HCT116 (cell line): ENCODE results near the gene ALDH9A1. TPM values are rescaled to one million over a fixed set of nuclear protein-coding genes. Genes with fewer than 3 reads are reported as not detected.

ENCODE experiments used
- ATAC-seq: fragments of 200-7000 bp; cut with Tn5 transposase; 2 replicates; pipeline ENCODE4 v1.9.1; 2020; ENCODE audit warnings: mild to moderate bottlenecking, moderate library complexity
- BruUV-seq: library from RNA; stranded (reverse); fragments of 400-500 nt; replicated peaks from 2 replicates; lab custom pipeline; 2021; lab: Mats Ljungman, UMichigan
- CTCF ChIA-PET: fragments of 300-600 bp; sonication (Branson Sonifier 250); formaldehyde crosslinking; loops from one replicate; lab custom pipeline; 2021; ENCODE audit warnings: antibody characterized with exemption; lab: Charles Lee
- POLR2A ChIA-PET: fragments of 300-600, 350-600 bp; sonication (Branson Sonifier 250); formaldehyde crosslinking; loops from one replicate; lab custom pipeline; 2021; ENCODE audit warnings: antibody characterized with exemption; lab: Charles Lee
- RAD21 ChIA-PET, 2 experiments: fragments of 300-600 bp; sonication (Branson Sonifier 250); formaldehyde crosslinking; loops; one replicate each; lab custom pipeline; 2023; ENCODE audit warnings: low total read pairs in 2 of 2; ENCODE audit not compliant: uncharacterized antibody in 2 of 2, unreplicated experiment in 2 of 2, low non-redundant PET in 1 of 2; lab: Charles Lee
- DNase-seq: peaks from one replicate; pipeline ENCODE4 v3.0.0-alpha.2; 2010; ENCODE audit warnings: low read depth, low spot score
- H2AFZ ChIP-seq: fragments of 200-600 bp; shearing (Covaris generic), sonication (generic); 2 replicates; pipeline ENCODE4 v1.6.1; 2017; ENCODE audit warnings: low read depth, mixed run types, mixed read lengths, antibody characterized with exemption, low read length; ENCODE audit not compliant: poor library complexity, severe bottlenecking
- H3K27ac ChIP-seq: 2 replicates; pipeline ENCODE4 v1.5.1; 2012; ENCODE audit warnings: low read depth, low read length
- H3K27me3 ChIP-seq: fragments of 200-600 bp; sonication (generic); 2 replicates; pipeline ENCODE4 v1.6.1; 2016; ENCODE audit warnings: mixed run types, low read length, mixed read lengths; ENCODE audit not compliant: insufficient read depth
- H3K36me3 ChIP-seq, 2 experiments: fragments of 200-500 bp in 1 of 2; fragments of 200-600 bp in 1 of 2; sonication (Bioruptor generic) in 1 of 2; sonication (generic) in 1 of 2; 2 replicates each; pipeline versions ENCODE4 v1.5.1 to v1.6.1; 2014 to 2016; ENCODE audit warnings: low read length in 2 of 2, inconsistent platforms in 1 of 2, mixed read lengths in 1 of 2, mixed run types in 1 of 2; ENCODE audit not compliant: insufficient read depth in 2 of 2, control insufficient read depth in 1 of 2
- H3K4me1 ChIP-seq, 2 experiments: fragments of 200-600 bp in 1 of 2; sonication (generic) in 1 of 2; 2 replicates each; pipeline versions ENCODE4 v1.5.1 to v1.6.1; 2012 to 2017; ENCODE audit warnings: low read length in 2 of 2, inconsistent platforms in 1 of 2, mild to moderate bottlenecking in 1 of 2, mixed read lengths in 1 of 2, mixed run types in 1 of 2, moderate library complexity in 1 of 2; ENCODE audit not compliant: insufficient read depth in 2 of 2, control insufficient read depth in 1 of 2
- H3K4me2 ChIP-seq: fragments of 200-600 bp; sonication (generic); 2 replicates; pipeline ENCODE4 v1.6.1; 2017; ENCODE audit warnings: mixed run types, low read length, mixed read lengths
- H3K4me3 ChIP-seq, 2 experiments: fragments of 200-600 bp in 1 of 2; sonication (generic) in 1 of 2; replicated peaks in 1 of 2; 2 replicates each; pipeline ENCODE4 v1.5.1; 2011 to 2016; ENCODE audit warnings: low read length in 2 of 2, control low read depth in 1 of 2, low read depth in 1 of 2, mild to moderate bottlenecking in 1 of 2, mixed read lengths in 1 of 2, mixed run types in 1 of 2
- H3K79me2 ChIP-seq: fragments of 200-600 bp; sonication (generic); 2 replicates; pipeline ENCODE4 v1.6.1; 2017; ENCODE audit warnings: mild to moderate bottlenecking, mixed run types, low read length, moderate library complexity, mixed read lengths; ENCODE audit not compliant: insufficient read depth
- H3K9ac ChIP-seq: fragments of 200-600 bp; sonication (generic); 2 replicates; pipeline ENCODE4 v1.6.1; 2016; ENCODE audit warnings: low read length, mixed read lengths
- H3K9me2 ChIP-seq: fragments of 200-600 bp; sonication (generic), shearing (Covaris generic); 2 replicates; pipeline ENCODE4 v1.6.1; 2017; ENCODE audit warnings: mixed run types, mild to moderate bottlenecking, moderate library complexity; ENCODE audit not compliant: insufficient read depth
- H3K9me3 ChIP-seq, 2 experiments: fragments of 200-500 bp in 1 of 2; fragments of 200-600 bp in 1 of 2; sonication (Bioruptor generic) in 1 of 2; sonication (generic) in 1 of 2; 2 replicates each; pipeline ENCODE4 v1.6.1; 2014 to 2017; ENCODE audit warnings: low read length in 2 of 2, mixed read lengths in 2 of 2, inconsistent platforms in 1 of 2, low read depth in 1 of 2, mild to moderate bottlenecking in 1 of 2, mixed run types in 1 of 2, moderate library complexity in 1 of 2; ENCODE audit not compliant: control insufficient read depth in 1 of 2, insufficient read depth in 1 of 2
- H4K20me1 ChIP-seq: fragments of 200-600 bp; sonication (generic), shearing (Covaris generic); 2 replicates; pipeline ENCODE4 v1.6.1; 2017; ENCODE audit warnings: mixed run types, mild to moderate bottlenecking, moderate library complexity; ENCODE audit not compliant: insufficient read depth
- CBX3 ChIP-seq: IDR thresholded peaks from 2 replicates; pipeline ENCODE4 v1.6.1; 2012; ENCODE audit warnings: low read depth
- CEBPB ChIP-seq: IDR thresholded peaks from 2 replicates; pipeline ENCODE4 v1.6.1; 2012; ENCODE audit warnings: low read depth
- CTCF ChIP-seq, 3 experiments: fragments of 200-600 bp in 1 of 3; sonication (generic) in 1 of 3; IDR thresholded peaks in 2 of 3; conservative IDR thresholded peaks in 1 of 3; 2 replicates each; pipeline ENCODE4 v1.5.1; 2012 to 2017; ENCODE audit warnings: low read depth in 2 of 3, low read length in 2 of 3, antibody characterized with exemption in 1 of 3, borderline replicate concordance in 1 of 3, control low read depth in 1 of 3, mild to moderate bottlenecking in 1 of 3, mixed read lengths in 1 of 3, mixed run types in 1 of 3, moderate library complexity in 1 of 3; ENCODE audit not compliant: insufficient read depth in 1 of 3
- EGR1 ChIP-seq: IDR thresholded peaks from 2 replicates; pipeline ENCODE4 v1.6.1; 2012; ENCODE audit warnings: low read depth
- EZH2phosphoT487 ChIP-seq: fragments of 200-600 bp; IDR thresholded peaks from 2 replicates; pipeline ENCODE4 v1.6.1; 2018; ENCODE audit warnings: antibody characterized with exemption, borderline replicate concordance
- FOSL1 ChIP-seq: IDR thresholded peaks from 2 replicates; pipeline ENCODE4 v1.6.1; 2012; ENCODE audit warnings: low read depth
- POLR2A ChIP-seq: IDR thresholded peaks from 2 replicates; pipeline ENCODE4 v1.7.0; 2011; ENCODE audit warnings: borderline replicate concordance; ENCODE audit not compliant: insufficient read depth, insufficient read length; ENCODE audit errors: extremely low read depth
- POLR2AphosphoS5 ChIP-seq: IDR thresholded peaks from 2 replicates; pipeline ENCODE4 v1.6.1; 2011; ENCODE audit warnings: mild to moderate bottlenecking, low read depth, low read length, moderate library complexity
- RAD21 ChIP-seq: IDR thresholded peaks from 2 replicates; pipeline ENCODE4 v1.6.1; 2012; ENCODE audit warnings: low read depth, mild to moderate bottlenecking
- REST ChIP-seq: IDR thresholded peaks from 2 replicates; pipeline ENCODE4 v1.6.1; 2012; ENCODE audit warnings: low read depth
- SIN3A ChIP-seq: IDR thresholded peaks from 2 replicates; pipeline ENCODE4 v1.6.1; 2012; ENCODE audit warnings: low read depth
- ZBTB33 ChIP-seq: IDR thresholded peaks from 2 replicates; pipeline ENCODE4 v1.6.1; 2011; ENCODE audit warnings: mild to moderate bottlenecking, low read length, moderate library complexity; ENCODE audit not compliant: insufficient replicate concordance; ENCODE audit errors: extremely low read depth
- ZFX ChIP-seq: fragments of 450-650 bp; IDR thresholded peaks from 2 replicates; pipeline ENCODE4 v1.6.1; 2017
- intact Hi-C: fragments of 100-400 bp; cut with micrococcal nuclease; formaldehyde crosslinking; loops from 2 replicates; pipeline ENCODE4 v1.10.0; 2022
- total RNA-seq: library from RNA; stranded (reverse); gene quantifications from one replicate; pipeline ENCODE4 v1.2.1, GENCODE V29; 2021; ENCODE audit not compliant: unreplicated experiment

The ALDH9A1 gene
- total RNA-seq, 1 experiment from 2014 or later, result 46.0 TPM

- H3K4me1 ChIP-seq, result peaks cover 0 to 5% of the 10 kb centered on the region in 2 experiments; a peak in 1 of 4 replicates
- CTCF ChIA-PET, result interaction anchor here (1.0 kb wide), 1 partner anchor 187 kb away, joined by 3 read pairs; no protein-coding TSS in a partner anchor
- no TSS peak for BruUV-seq
- no peak for TF ChIP-seq CEBPB
- DNase-seq (no peak), ATAC-seq (no peak)
- peaks cover 7 to 12% of the 10 kb centered on the region in 2 experiments; a peak in 2 of 4 replicates for H3K36me3 ChIP-seq
- H4K20me1 ChIP-seq, result no peaks in the 10 kb centered on the region; the same call in 1 of the 2 replicates
- POLR2A ChIA-PET, result no interaction called here
- H3K9me3 ChIP-seq, result no peaks in the 10 kb centered on the region
- H3K9me2 ChIP-seq, result no peaks in the 10 kb centered on the region
- H3K79me2 ChIP-seq, result no peaks in the 10 kb centered on the region
- H2AFZ ChIP-seq, result no peak overlapping the region
- no peak overlapping the region for H3K9ac ChIP-seq
- no peak overlapping the region for H3K27ac ChIP-seq
- H3K4me2 ChIP-seq, result no peak overlapping the region
- no peak overlapping the region for H3K4me3 ChIP-seq
- no peaks in the 10 kb centered on the region for H3K27me3 ChIP-seq
- intact Hi-C loops, result no loop called here
- RAD21 ChIA-PET, result no interaction called here
These were observed 28.5 kb upstream of the ALDH9A1 start for GRCh38 chr1:165726841-165727240.

- no peak overlapping the region for H3K4me2 ChIP-seq
- H4K20me1 ChIP-seq, result no peaks in the 10 kb centered on the region; the same call in 1 of the 2 replicates
- no peak overlapping the region for H3K9ac ChIP-seq
- BruUV-seq, result no TSS peak
- H3K27ac ChIP-seq, result no peak overlapping the region
- no peak overlapping the region for H3K4me3 ChIP-seq
- ATAC-seq, result no peak
- no peaks in the 10 kb centered on the region for H3K27me3 ChIP-seq
- peaks cover 0 to 5% of the 10 kb centered on the region in 2 experiments; a peak in 1 of 4 replicates for H3K4me1 ChIP-seq
- ChIA-PET CTCF (interaction anchor here (1.0 kb wide), 1 partner anchor 188 kb away, joined by 3 read pairs; no protein-coding TSS in a partner anchor), RAD21 (no interaction called here), POLR2A (no interaction called here)
- H2AFZ ChIP-seq, result no peak overlapping the region
- DNase-seq, result no peak
- intact Hi-C loops, result no loop called here
- H3K79me2 ChIP-seq, result no peaks in the 10 kb centered on the region
- no peaks in the 10 kb centered on the region for H3K9me2 ChIP-seq
- H3K36me3 ChIP-seq, result peaks cover 7 to 12% of the 10 kb centered on the region in 2 experiments; a peak in 2 of 4 replicates
- no peaks in the 10 kb centered on the region for H3K9me3 ChIP-seq
- no peak for TF ChIP-seq ZBTB33
- no peak for TF ChIP-seq ZFX
- TF ChIP-seq POLR2AphosphoS5, result no peak
- TF ChIP-seq POLR2A, result no peak
- no peak for TF ChIP-seq SIN3A
- no peak for TF ChIP-seq FOSL1
- TF ChIP-seq CTCF (IDR thresholded peaks at IDR 0.05 in 2 of 3, conservative IDR thresholded peaks at IDR 0.05 in 1 of 3; ENCODE audit: borderline replicate concordance in 1 of 3, insufficient read depth in 1 of 3, low read depth in 2 of 3, low read length in 2 of 3), result no peak
- TF ChIP-seq RAD21, result no peak
- TF ChIP-seq EGR1, result no peak
- TF ChIP-seq EZH2phosphoT487, result no peak
- TF ChIP-seq CEBPB, result no peak
- no peak for TF ChIP-seq REST
- no peak for TF ChIP-seq CBX3
These were observed 27.8 kb upstream of the ALDH9A1 start for GRCh38 chr1:165726169-165726568.
